Dermis lymphatic vessel endothelial cell (primary cell): ENCODE measurements around the gene PPP3CA. TPM values are rescaled to one million over a fixed set of nuclear protein-coding genes. Genes with fewer than 3 reads are reported as not detected.

Experiments used
- total RNA-seq: library from RNA; depleted of rRNA; stranded (reverse); fragments of >200 nt; gene quantifications from 2 replicates; pipeline ENCODE4 v1.2.1, GENCODE V29; 2014

PPP3CA gene
- 69.8 and 78.4 TPM in 2 replicates for total RNA-seq

GRCh38 chr4:101347267-101347556 is at the start of gene PPP3CA:
Gene PPP3CA (minus strand): TSS chr4:101347526.

